Astrocyte (in vitro differentiated cells and primary cell): Measurements from ENCODE around the gene LDAF1.

Source experiments
- EZH2 ChIP-seq: IDR thresholded peaks from 2 replicates; pipeline ENCODE4 v1.6.1; 2012; ENCODE audit warnings: mild to moderate bottlenecking, low read length, inconsistent platforms; ENCODE audit not compliant: insufficient read depth
- TF ChIP-seq, protein P1 (sequence below): IDR thresholded peaks from 2 replicates; pipeline ENCODE4 v1.5.1; 2011; ENCODE audit warnings: low read depth, mild to moderate bottlenecking, inconsistent platforms, low read length, moderate library complexity; ENCODE audit not compliant: insufficient read depth

GRCh38 chr16:21116148-21116693 lies 42.3 kb upstream of the LDAF1 start:
- TF ChIP-seq, protein P1, sequence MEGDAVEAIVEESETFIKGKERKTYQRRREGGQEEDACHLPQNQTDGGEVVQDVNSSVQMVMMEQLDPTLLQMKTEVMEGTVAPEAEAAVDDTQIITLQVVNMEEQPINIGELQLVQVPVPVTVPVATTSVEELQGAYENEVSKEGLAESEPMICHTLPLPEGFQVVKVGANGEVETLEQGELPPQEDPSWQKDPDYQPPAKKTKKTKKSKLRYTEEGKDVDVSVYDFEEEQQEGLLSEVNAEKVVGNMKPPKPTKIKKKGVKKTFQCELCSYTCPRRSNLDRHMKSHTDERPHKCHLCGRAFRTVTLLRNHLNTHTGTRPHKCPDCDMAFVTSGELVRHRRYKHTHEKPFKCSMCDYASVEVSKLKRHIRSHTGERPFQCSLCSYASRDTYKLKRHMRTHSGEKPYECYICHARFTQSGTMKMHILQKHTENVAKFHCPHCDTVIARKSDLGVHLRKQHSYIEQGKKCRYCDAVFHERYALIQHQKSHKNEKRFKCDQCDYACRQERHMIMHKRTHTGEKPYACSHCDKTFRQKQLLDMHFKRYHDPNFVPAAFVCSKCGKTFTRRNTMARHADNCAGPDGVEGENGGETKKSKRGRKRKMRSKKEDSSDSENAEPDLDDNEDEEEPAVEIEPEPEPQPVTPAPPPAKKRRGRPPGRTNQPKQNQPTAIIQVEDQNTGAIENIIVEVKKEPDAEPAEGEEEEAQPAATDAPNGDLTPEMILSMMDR: no peak
- no peak for TF ChIP-seq EZH2
